GM23248 (cell line): ENCODE data around the gene COX19. TPM values are rescaled to one million over a fixed set of nuclear protein-coding genes. Genes with fewer than 3 reads are reported as not detected.
A peak's percentile ranks its signal among the peaks of the same experiment; 100 is the strongest.

ENCODE experiments used
- DNase-seq: peaks from one replicate; pipeline ENCODE4 v3.0.0-alpha.2; 2015
- H2AFZ ChIP-seq: fragments of 200-600 bp; sonication (generic); 2 replicates; pipeline ENCODE4 v1.6.1; 2016; ENCODE audit warnings: antibody characterized with exemption
- H3F3A ChIP-seq: fragments of 200-600 bp; sonication (generic); 2 replicates; pipeline ENCODE4 v1.6.1; 2016; ENCODE audit warnings: mild to moderate bottlenecking, antibody characterized with exemption, mixed run types; ENCODE audit not compliant: insufficient read depth
- H3K27ac ChIP-seq: fragments of 200-600 bp; sonication (generic); 2 replicates; pipeline ENCODE4 v1.5.1; 2016; ENCODE audit warnings: mild to moderate bottlenecking
- H3K27me3 ChIP-seq: fragments of 200-600 bp; sonication (generic); replicated peaks from 2 replicates; pipeline ENCODE4 v1.6.1; 2016; ENCODE audit warnings: mild to moderate bottlenecking; ENCODE audit not compliant: insufficient read depth
- H3K36me3 ChIP-seq: fragments of 200-600 bp; sonication (generic); 2 replicates; pipeline ENCODE4 v1.6.1; 2016; ENCODE audit warnings: low read depth, mild to moderate bottlenecking
- H3K4me1 ChIP-seq: fragments of 200-600 bp; sonication (generic); 2 replicates; pipeline ENCODE4 v1.6.1; 2016; ENCODE audit warnings: mild to moderate bottlenecking; ENCODE audit not compliant: insufficient read depth
- H3K4me2 ChIP-seq: fragments of 200-600 bp; sonication (generic); one replicate; pipeline ENCODE4 v1.6.1; 2016; ENCODE audit warnings: mild to moderate bottlenecking; ENCODE audit not compliant: unreplicated experiment
- H3K4me3 ChIP-seq: fragments of 200-600 bp; sonication (generic); 2 replicates; pipeline ENCODE4 v1.5.1; 2016; ENCODE audit warnings: mild to moderate bottlenecking
- H3K79me2 ChIP-seq: fragments of 200-600 bp; sonication (generic); 2 replicates; pipeline ENCODE4 v1.6.1; 2016; ENCODE audit warnings: mild to moderate bottlenecking; ENCODE audit not compliant: insufficient read depth
- H3K9ac ChIP-seq: fragments of 200-600 bp; sonication (generic); 2 replicates; pipeline ENCODE4 v1.6.1; 2016; ENCODE audit warnings: mild to moderate bottlenecking
- H3K9me2 ChIP-seq: fragments of 200-600 bp; sonication (generic); 2 replicates; pipeline ENCODE4 v1.6.1; 2016; ENCODE audit warnings: mixed run types, mild to moderate bottlenecking, moderate library complexity; ENCODE audit not compliant: insufficient read depth
- H3K9me3 ChIP-seq: fragments of 200-600 bp; sonication (generic); one replicate; pipeline ENCODE4 v1.6.1; 2017; ENCODE audit warnings: low read depth
- H4K20me1 ChIP-seq: fragments of 200-600 bp; sonication (generic); 2 replicates; pipeline ENCODE4 v1.6.0; 2016; ENCODE audit not compliant: insufficient read depth
- EZH2 ChIP-seq: fragments of 200-600 bp; sonication (generic); IDR thresholded peaks from 2 replicates; pipeline ENCODE4 v1.6.1; 2018; ENCODE audit warnings: antibody characterized with exemption, mild to moderate bottlenecking; ENCODE audit not compliant: insufficient read depth, poor library complexity, severe bottlenecking
- EZH2phosphoT487 ChIP-seq: fragments of 200-600 bp; sonication (generic); IDR thresholded peaks from 2 replicates; pipeline ENCODE4 v1.6.1; 2018; ENCODE audit warnings: antibody characterized with exemption, moderate library complexity, mild to moderate bottlenecking, low read depth; ENCODE audit not compliant: insufficient read depth
- WGBS, 2 experiments: methylation state at CpG; one replicate each; pipeline ENCODE4 v1.1.6; 2015 to 2017; ENCODE audit warnings: low lambda C conversion rate in 2 of 2, low coverage in 1 of 2; ENCODE audit errors: missing lambda C conversion rate in 2 of 2; 5-methylcytosine and 5-hydroxymethylcytosine counted together
- in situ Hi-C: fragments of 300-500 bp; cut with MboI; formaldehyde crosslinking; loops from 2 replicates; pipeline ENCODE4 v1.15.0; 2020
- polyA plus RNA-seq: library from polyadenylated mRNA; unstranded; fragments of >200 nt; fragmentation: Nextera tagmentation; extraction: Ambion mirVana; gene quantifications from 2 replicates; pipeline ENCODE4 v1.2.1, GENCODE V29; 2016
- total RNA-seq: library from RNA; depleted of rRNA; stranded (reverse); fragments of >200 nt; shearing (Covaris generic); gene quantifications from 2 replicates; pipeline ENCODE4 v1.2.3, GENCODE V29; 2014

Gene COX19
- total and polyA plus RNA-seq, 2 experiments from 2014 or later: 5.5 to 9.9 TPM

DNA sequence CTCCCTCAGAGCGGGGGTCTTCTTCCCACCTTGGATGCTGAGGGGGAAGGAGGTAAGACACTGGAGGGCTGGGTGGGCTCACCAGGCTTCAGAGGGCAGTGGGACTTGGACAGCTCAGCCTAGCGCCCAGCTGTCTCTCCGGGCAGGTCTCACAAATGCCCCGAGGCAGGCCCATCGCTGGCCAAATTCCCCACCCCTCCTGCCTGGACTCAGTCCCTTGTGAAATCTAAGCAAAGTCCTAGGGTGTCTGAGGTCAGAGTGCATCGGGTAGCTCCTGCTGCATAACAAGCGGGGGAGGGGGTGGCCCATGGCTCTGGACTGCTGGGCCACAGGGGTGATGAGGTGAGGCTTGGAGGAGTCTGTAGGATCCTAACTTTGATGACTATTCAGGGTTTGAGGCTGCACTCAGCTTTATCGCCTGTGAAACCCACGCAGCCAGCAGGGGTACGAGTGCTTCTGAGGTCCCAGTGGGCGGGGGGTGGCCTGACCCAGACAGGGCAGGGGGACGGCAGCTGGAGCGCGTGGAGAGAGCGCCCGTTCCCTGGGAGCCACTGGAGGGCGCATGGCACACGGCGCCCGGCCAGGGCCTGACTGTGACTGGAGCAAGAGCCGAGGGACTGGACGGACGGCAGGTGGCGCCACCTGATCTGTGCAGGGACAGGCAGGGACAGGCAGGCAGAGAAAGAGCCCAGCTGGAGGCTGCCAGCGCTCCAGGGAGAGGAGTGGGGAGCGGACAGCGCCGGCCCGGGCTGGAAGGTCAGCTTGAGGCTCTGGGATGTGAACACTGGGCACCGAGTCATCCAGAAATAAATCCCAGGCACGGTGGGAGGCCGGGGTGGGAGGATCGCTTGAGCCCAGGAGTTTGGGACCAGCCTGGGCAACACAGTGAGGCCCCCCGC lies 17.6 kb upstream of the COX19 start:
- no peaks in the 10 kb centered on the region for H3K27me3 ChIP-seq
- H2AFZ ChIP-seq: no peak overlapping the region
- 0 out of 2 replicates have a peak, but pooled peaks cover 3% of the 10 kb centered on the region for H3K4me1 ChIP-seq
- no peaks in the 10 kb centered on the region for H3K79me2 ChIP-seq
- no peaks in the 10 kb centered on the region for H4K20me1 ChIP-seq
- no peak for TF ChIP-seq EZH2phosphoT487
- TF ChIP-seq EZH2: no peak
- 17 to 18% methylated on average over 33 to 34 of the region's 34 CpGs for WGBS, 2 experiments
- no peak overlapping the region for H3K9ac ChIP-seq
- no peak overlapping the region for H3K4me3 ChIP-seq
- H3K9me2 ChIP-seq: no peaks in the 10 kb centered on the region
- peak; percentile 96 for DNase-seq
- no peaks in the 10 kb centered on the region for H3K36me3 ChIP-seq
- H3F3A ChIP-seq: no peaks in the 10 kb centered on the region
- H3K27ac ChIP-seq: no peak overlapping the region
- H3K9me3 ChIP-seq: no peaks in the 10 kb centered on the region
- H3K4me2 ChIP-seq: no peak overlapping the region
- in situ Hi-C loops: loop anchor here (5.0 kb wide), 1 partner anchor 69 kb away; no protein-coding TSS in a partner anchor

DNA sequence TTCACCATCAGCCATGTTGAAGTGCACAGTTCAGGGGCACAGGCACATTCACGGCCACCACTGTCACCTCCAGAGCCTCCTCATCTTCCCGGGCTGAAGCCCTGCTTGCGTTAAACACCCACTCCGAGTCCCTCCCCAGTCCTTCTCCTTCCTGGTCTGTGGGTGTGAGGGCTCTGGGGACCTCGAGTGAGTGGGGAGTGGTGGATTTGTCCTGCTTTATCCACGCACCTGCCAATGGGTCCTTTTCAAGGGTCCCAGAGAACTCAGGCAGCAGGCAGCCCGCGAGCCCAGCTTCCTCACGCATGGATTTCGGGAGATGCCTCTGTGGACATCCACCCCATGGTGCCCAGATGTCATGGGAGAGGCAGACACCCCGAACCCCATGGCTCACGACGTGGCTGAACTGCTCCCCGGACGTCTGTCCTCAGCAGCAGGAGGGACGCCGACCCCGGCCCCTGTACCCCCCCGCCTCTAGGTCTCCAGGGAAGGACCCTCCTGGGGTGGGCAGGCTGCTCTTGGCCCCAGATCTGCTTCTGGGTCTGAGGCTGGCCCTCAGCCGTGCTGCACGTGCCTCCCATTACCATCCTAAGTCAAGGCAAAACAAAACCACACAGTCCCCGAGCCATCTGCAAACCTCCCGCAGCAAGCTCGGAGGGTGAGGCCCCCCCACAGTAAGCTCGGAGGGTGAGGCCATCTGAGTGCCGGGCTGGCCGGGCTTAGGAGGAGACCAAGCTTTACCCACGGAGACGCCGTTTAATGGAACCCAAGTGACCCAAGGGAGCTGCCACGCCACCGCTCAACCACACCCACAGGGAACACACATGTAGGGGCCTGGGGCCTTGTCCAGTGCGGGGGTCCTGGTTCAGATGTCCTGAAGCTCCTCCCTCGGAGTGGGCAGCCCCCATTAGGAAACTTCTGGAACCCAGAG lies 16.6 kb upstream of the COX19 start:
- Histone ChIP-seq H3K9ac (no peak overlapping the region), H4K20me1 (no peaks in the 10 kb centered on the region), H3K27ac (no peak overlapping the region), H2AFZ (no peak overlapping the region), H3K9me2 (no peaks in the 10 kb centered on the region), H3K4me3 (no peak overlapping the region), H3K4me1 (0 out of 2 replicates have a peak, but pooled peaks cover 3% of the 10 kb centered on the region), H3F3A (no peaks in the 10 kb centered on the region), H3K36me3 (no peaks in the 10 kb centered on the region), H3K27me3 (no peaks in the 10 kb centered on the region), H3K9me3 (no peaks in the 10 kb centered on the region), H3K79me2 (no peaks in the 10 kb centered on the region), H3K4me2 (no peak overlapping the region)
- 15 to 22% methylated on average over 21 to 33 of the region's 34 CpGs for WGBS, 2 experiments
- TF ChIP-seq EZH2phosphoT487: no peak
- no peak for TF ChIP-seq EZH2
- DNase-seq: peak; percentile 23
- in situ Hi-C loops: loop anchor here (5.0 kb wide), 1 partner anchor 70 kb away; no protein-coding TSS in a partner anchor

DNA sequence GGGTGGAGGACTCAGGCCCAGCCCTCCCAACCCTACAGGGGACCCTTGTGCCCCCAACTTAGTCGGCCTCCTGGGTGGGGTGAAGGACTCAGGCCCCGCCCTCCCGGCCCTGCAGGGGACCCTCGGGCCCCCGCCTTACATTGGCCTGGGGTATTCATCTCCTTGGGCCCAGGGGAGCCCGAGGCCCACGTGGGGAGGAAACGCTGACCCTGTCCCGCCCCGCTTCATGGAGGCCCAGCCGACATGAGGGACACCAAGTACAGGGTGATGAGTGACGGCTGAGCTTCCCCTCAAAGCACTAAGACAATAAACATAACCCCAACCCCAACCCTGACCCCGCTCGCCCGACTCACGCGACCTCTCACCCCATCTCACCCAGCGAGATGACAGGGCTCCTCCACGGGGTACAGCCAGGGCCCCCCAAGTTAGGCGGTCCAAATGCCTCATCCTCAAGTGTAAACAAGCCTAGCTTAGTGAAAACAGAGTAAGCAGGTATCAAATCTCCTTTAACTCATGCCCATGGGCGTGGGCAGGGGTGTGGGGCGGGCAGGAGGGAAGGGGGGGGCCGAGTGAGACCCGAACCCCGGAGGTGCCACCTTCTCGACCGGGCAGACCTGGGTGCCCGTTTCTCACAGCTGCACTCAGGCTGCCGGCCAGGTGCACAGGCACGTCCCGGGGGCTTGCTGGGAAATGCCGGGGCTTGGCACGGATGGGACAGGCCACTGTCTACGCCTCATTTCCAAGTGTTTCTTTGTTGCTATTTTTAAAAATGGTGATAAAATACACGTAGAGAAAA lies 15.8 kb upstream of the COX19 start:
- DNase-seq: no peak
- Histone ChIP-seq H3K79me2 (no peaks in the 10 kb centered on the region), H3K9me3 (no peaks in the 10 kb centered on the region), H3K36me3 (no peaks in the 10 kb centered on the region), H3K9me2 (no peaks in the 10 kb centered on the region), H4K20me1 (no peaks in the 10 kb centered on the region), H3K27ac (no peak overlapping the region), H2AFZ (no peak overlapping the region), H3F3A (no peaks in the 10 kb centered on the region), H3K27me3 (no peaks in the 10 kb centered on the region), H3K9ac (no peak overlapping the region), H3K4me1 (0 out of 2 replicates have a peak, but pooled peaks cover 3% of the 10 kb centered on the region), H3K4me2 (no peak overlapping the region), H3K4me3 (no peak overlapping the region)
- in situ Hi-C loops: loop anchor here (5.0 kb wide), 1 partner anchor 71 kb away; no protein-coding TSS in a partner anchor
- no peak for TF ChIP-seq EZH2
- TF ChIP-seq EZH2phosphoT487: no peak
- WGBS, 2 experiments: 37 to 51% methylated on average over 26 to 35 of the region's 35 CpGs
